NT2/D1 (cell line): Measurements from ENCODE around the gene MED15.
"Not testable (repeated sequence)": the region's sequence is repeated elsewhere in the genome, so short reads cannot be mapped to it uniquely, and the experiment has no call there.

Experiments used
- DNase-seq: peaks from one replicate; pipeline ENCODE4 v3.0.0-alpha.2; 2011; ENCODE audit warnings: low read depth, low spot score
- H3K27me3 ChIP-seq: 2 replicates; pipeline ENCODE4 v1.6.0; 2011; ENCODE audit warnings: mild to moderate bottlenecking; ENCODE audit not compliant: insufficient read length, insufficient read depth
- H3K36me3 ChIP-seq: 2 replicates; pipeline ENCODE4 v1.6.1; 2011; ENCODE audit warnings: mild to moderate bottlenecking, low read length, mixed read lengths; ENCODE audit not compliant: insufficient read depth, insufficient read length
- H3K4me1 ChIP-seq: 2 replicates; pipeline ENCODE4 v1.5.1; 2011; ENCODE audit not compliant: insufficient read depth, insufficient read length
- H3K4me3 ChIP-seq: 2 replicates; pipeline ENCODE4 v1.5.1; 2011; ENCODE audit warnings: low read depth; ENCODE audit not compliant: insufficient read length
- H3K9ac ChIP-seq: 2 replicates; pipeline ENCODE4 v1.6.0; 2011; ENCODE audit warnings: low read depth; ENCODE audit not compliant: insufficient read length
- H3K9me3 ChIP-seq: 2 replicates; pipeline ENCODE4 v1.5.1; 2011; ENCODE audit warnings: mild to moderate bottlenecking, low read length; ENCODE audit not compliant: insufficient read depth
- SUZ12 ChIP-seq: IDR thresholded peaks from 2 replicates; pipeline ENCODE4 v1.6.1; 2011; ENCODE audit not compliant: insufficient read length, insufficient read depth; ENCODE audit errors: extremely low read depth
- YY1 ChIP-seq: IDR thresholded peaks from 2 replicates; pipeline ENCODE4 v1.6.1; 2011; ENCODE audit not compliant: insufficient read length, insufficient read depth
- ZNF274 ChIP-seq: IDR thresholded peaks from 2 replicates; pipeline ENCODE4 v1.6.1; 2011; ENCODE audit warnings: mild to moderate bottlenecking, low read depth, low read length

MED15 gene

GRCh38 chr22:20495861-20496681, 11.3 kb upstream of the MED15 start:
- H3K4me1 ChIP-seq: peaks cover 4% of the 10 kb centered on the region
- H3K27me3 ChIP-seq: peaks cover 13% of the 10 kb centered on the region
- peak; percentile 62 for DNase-seq
- peak overlapping the region; percentile 91 for H3K9ac ChIP-seq
- no peaks in the 10 kb centered on the region for H3K9me3 ChIP-seq
- peaks cover 10% of the 10 kb centered on the region for H3K36me3 ChIP-seq
- H3K4me3 ChIP-seq: peak overlapping the region; percentile 92
- TF ChIP-seq YY1 (no peak), SUZ12 (no peak), ZNF274 (no peak)

DNA sequence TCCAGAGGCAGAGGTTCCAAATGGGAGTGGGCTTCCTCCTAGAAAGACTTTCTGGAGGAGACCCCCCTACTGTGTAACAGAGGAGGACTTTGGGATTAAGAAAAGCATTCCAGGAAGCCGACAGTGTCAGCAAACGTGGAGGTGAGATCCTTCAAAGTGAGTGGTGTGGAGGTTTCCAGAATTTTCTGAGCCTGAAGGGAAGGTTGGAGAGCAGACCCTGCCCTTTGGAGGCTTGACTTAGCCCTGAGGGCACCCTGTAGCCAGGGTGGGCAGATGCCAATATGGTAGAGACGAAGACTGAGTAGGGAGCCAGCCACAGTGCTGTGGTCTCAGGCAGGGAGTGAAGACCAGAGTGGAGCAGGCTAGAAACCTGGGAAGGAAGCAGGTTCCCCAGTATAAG, 10.0 kb upstream of the MED15 start:
- H3K4me3 ChIP-seq: no peak overlapping the region
- peaks cover 13% of the 10 kb centered on the region for H3K36me3 ChIP-seq
- H3K9ac ChIP-seq: no peak overlapping the region
- H3K9me3 ChIP-seq: no peaks in the 10 kb centered on the region
- DNase-seq: no peak
- peaks cover 13% of the 10 kb centered on the region for H3K27me3 ChIP-seq
- no peak for TF ChIP-seq YY1
- TF ChIP-seq ZNF274: no peak
- no peak for TF ChIP-seq SUZ12
- H3K4me1 ChIP-seq: peaks cover 4% of the 10 kb centered on the region

DNA sequence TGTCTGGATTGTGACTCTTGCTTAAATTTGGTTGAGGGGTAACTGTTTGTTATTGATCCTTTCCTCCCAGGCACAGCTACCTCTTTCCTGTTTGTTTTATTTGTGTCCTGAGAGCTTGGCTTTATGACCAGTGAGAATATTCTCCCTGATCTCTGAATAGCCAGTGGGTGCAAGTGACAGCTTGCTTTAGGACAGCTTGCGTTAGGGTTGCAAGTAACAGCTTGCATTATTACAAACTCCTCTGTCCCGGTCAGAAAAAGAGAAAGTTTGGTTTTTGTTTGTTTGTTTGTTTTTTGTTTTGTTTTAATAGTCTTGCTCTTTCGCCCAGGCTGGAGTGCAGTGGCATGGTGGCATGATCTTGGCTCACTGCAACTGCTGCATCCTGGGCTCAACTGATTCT, 8.5 kb upstream of the MED15 start:
- peaks cover 6% of the 10 kb centered on the region for H3K4me1 ChIP-seq
- DNase-seq: no peak
- peaks cover 13% of the 10 kb centered on the region for H3K36me3 ChIP-seq
- H3K9me3 ChIP-seq: no peaks in the 10 kb centered on the region
- H3K27me3 ChIP-seq: peaks cover 13% of the 10 kb centered on the region
- no peak for TF ChIP-seq SUZ12
- TF ChIP-seq ZNF274: no peak
- no peak overlapping the region for H3K9ac ChIP-seq
- H3K4me3 ChIP-seq: no peak overlapping the region

- no peak overlapping the region for H3K9ac ChIP-seq
- H3K27me3 ChIP-seq: peaks cover 4% of the 10 kb centered on the region
- H3K4me1 ChIP-seq: peaks cover 7% of the 10 kb centered on the region
- TF ChIP-seq ZNF274: no peak
- no peak for TF ChIP-seq YY1
- TF ChIP-seq SUZ12: no peak
- no peak overlapping the region for H3K4me3 ChIP-seq
- H3K36me3 ChIP-seq: peaks cover 13% of the 10 kb centered on the region
- DNase-seq: no peak
- H3K9me3 ChIP-seq: no peaks in the 10 kb centered on the region
These were observed 7.6 kb upstream of the MED15 start for GRCh38 chr22:20499769-20500168.

DNA sequence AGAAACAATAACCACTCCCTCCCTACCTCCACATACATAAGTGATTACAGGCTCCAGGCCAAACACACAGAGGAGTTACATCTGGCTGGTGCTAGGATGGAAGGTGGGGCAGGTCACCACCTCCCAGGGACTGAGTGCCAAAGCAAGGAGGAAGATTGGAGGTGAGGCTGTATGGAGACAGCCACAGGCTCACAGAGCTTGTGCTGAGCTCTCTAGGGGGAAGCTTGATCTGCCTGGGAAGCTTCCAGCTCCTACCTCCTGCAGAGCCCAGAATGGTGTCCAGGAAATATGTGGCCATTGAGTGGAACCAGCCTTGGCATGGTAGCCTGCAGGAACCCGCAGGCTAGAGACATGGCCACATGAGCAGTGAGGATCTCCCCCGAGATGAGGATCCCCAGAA, 3.6 kb upstream of the MED15 start:
- TF ChIP-seq ZNF274 (no peak), YY1 (no peak), SUZ12 (no peak)
- Histone ChIP-seq H3K4me3 (no peak overlapping the region), H3K4me1 (peaks cover 4% of the 10 kb centered on the region), H3K9me3 (no peaks in the 10 kb centered on the region), H3K36me3 (peaks cover 13% of the 10 kb centered on the region), H3K27me3 (no peaks in the 10 kb centered on the region), H3K9ac (peak overlapping the region; percentile 2)
- DNase-seq: no peak

- H3K36me3 ChIP-seq: peaks cover 13% of the 10 kb centered on the region
- not testable (repeated sequence) for DNase-seq, H3K4me1 ChIP-seq, H3K4me3 ChIP-seq, H3K9ac ChIP-seq, H3K27me3 ChIP-seq, H3K9me3 ChIP-seq
These were observed 3.0 kb upstream of the MED15 start for GRCh38 chr22:20504293-20504922.

DNA sequence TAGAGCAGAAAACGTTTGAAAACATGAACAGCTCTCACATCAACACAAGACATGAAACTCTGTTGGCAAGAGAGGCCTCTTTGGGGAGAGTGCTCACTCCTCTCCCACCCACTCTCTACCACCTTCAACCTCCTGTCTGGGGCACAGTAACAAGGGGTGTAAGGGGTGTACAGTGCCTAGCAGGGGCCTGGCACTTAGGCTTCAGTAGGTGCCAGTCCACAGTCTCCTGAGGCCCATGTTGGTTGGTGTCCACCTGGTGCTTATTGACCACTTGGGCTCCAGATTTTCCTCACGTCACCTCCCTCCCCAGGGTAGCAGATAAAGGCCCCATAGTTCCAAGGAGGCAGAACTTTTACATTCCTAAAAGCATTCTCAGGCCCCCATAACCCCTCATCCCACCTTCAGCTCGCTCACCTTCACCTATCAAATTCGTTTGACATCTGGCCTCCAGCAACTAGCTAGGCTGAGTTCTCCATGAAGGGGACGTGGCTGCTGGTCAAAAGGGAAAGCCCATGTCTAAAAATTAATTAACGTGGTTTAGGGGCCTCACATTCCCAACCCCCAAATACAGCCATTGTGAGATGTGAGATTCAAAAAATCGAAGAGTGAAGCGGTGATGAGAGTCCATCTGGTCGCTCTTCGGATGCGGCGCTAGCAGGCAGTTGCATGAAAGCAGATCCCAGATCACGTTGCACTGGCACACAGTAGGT, 712 bp upstream of the MED15 start:
- no peak for DNase-seq
- Histone ChIP-seq H3K27me3 (no peaks in the 10 kb centered on the region), H3K9me3 (no peaks in the 10 kb centered on the region), H3K36me3 (peaks cover 16% of the 10 kb centered on the region), H3K9ac (no peak overlapping the region), H3K4me1 (peaks cover 11% of the 10 kb centered on the region), H3K4me3 (peak overlapping the region; percentile 85)
- TF ChIP-seq SUZ12: no peak
- no peak for TF ChIP-seq YY1
- TF ChIP-seq ZNF274: no peak

DNA sequence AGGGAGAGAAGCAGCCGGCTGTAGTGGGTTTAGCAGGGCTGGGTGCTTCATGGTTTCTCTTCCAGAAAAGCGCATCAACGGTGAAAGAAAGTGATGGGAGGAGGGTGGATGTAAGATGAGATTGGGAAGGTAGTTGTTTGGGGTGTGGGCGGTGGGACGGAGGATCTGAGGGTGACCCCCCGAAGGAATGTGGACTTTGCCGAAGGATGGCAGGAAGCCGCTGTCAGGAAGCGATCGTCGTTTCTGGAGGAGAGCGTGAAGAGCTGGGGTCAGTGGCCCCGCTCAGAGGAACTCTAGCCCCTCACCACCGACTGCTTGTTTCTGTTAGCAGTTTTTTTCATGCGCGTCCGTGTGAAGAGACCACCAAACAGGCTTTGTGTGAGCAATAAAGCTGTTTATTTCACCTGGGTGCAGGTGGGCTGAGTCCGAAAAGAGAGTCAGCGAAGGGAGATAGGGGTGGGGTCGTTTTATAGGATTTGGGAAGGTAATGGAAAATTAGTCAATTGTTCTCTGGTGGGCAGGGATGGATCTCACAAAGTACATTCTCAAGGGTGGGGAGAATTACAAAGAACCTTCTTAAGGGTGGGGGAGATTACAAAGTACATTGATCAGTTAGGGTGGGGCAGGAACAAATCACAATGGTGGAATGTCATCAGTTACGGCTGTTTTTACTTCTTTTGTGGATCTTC, 801 bp downstream of the MED15 start:
- peaks cover 16% of the 10 kb centered on the region for H3K36me3 ChIP-seq
- not testable (repeated sequence) for H3K27me3 ChIP-seq, DNase-seq, H3K9me3 ChIP-seq
- peaks cover 11% of the 10 kb centered on the region for H3K4me1 ChIP-seq
- H3K4me3 ChIP-seq: peak overlapping the region; percentile 85
- peak overlapping the region; percentile 98 for H3K9ac ChIP-seq
